C4-2B (cell line): Measurements from ENCODE around the gene ZSCAN10.

Source experiments
- ZFX ChIP-seq: fragments of 450-650 bp; IDR thresholded peaks from 2 replicates; pipeline ENCODE4 v1.6.1; 2017
- TF ChIP-seq, protein P1 (sequence below): fragments of 450-650 bp; conservative IDR thresholded peaks from 2 replicates; pipeline ENCODE4 v1.5.1; 2017; ENCODE audit warnings: mild to moderate bottlenecking

- TF ChIP-seq, protein P1, sequence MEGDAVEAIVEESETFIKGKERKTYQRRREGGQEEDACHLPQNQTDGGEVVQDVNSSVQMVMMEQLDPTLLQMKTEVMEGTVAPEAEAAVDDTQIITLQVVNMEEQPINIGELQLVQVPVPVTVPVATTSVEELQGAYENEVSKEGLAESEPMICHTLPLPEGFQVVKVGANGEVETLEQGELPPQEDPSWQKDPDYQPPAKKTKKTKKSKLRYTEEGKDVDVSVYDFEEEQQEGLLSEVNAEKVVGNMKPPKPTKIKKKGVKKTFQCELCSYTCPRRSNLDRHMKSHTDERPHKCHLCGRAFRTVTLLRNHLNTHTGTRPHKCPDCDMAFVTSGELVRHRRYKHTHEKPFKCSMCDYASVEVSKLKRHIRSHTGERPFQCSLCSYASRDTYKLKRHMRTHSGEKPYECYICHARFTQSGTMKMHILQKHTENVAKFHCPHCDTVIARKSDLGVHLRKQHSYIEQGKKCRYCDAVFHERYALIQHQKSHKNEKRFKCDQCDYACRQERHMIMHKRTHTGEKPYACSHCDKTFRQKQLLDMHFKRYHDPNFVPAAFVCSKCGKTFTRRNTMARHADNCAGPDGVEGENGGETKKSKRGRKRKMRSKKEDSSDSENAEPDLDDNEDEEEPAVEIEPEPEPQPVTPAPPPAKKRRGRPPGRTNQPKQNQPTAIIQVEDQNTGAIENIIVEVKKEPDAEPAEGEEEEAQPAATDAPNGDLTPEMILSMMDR: no peak
- TF ChIP-seq ZFX: no peak
These were observed 54.4 kb downstream of the ZSCAN10 start for GRCh38 chr16:3044708-3045107.
